A549 (cell line): ENCODE data around the gene PRKG1. TPM values are rescaled to one million over a fixed set of nuclear protein-coding genes. Genes with fewer than 3 reads are reported as not detected.

Experiments
- ATAC-seq, 2 experiments: fragments of 200-7000 bp in 1 of 2; fragments of >200 bp in 1 of 2; cut with Nextera tagmentation in 1 of 2; cut with Tn5 transposase in 1 of 2; 3 replicates each; pipeline versions ENCODE4 v1.8.0 to v1.9.1; 2018 to 2020; ENCODE audit warnings: mild to moderate bottlenecking in 1 of 2, moderate library complexity in 1 of 2
- CTCF ChIA-PET: fragments of 300-600 bp; sonication (Branson Sonifier 250); formaldehyde crosslinking; extraction: SDS; loops from one replicate; lab custom pipeline; 2021; ENCODE audit warnings: antibody characterized with exemption, inconsistent platforms; lab: Yijun Ruan, JAX
- POLR2A ChIA-PET: fragments of 350-600 bp; formaldehyde crosslinking; extraction: SDS; loops from one replicate; lab custom pipeline; 2021; ENCODE audit warnings: antibody characterized with exemption, inconsistent platforms; lab: Yijun Ruan, JAX
- DNase-seq, 2 experiments: peaks; one replicate each; pipeline versions ENCODE4 v3.0.0 to v3.0.0-alpha.2; 2011 to 2016; ENCODE audit warnings: low read depth in 1 of 2, low spot score in 1 of 2
- FAIRE-seq: peaks from 2 replicates; lab custom pipeline; 2011; peaks lifted over from hg19 to GRCh38; lab: Jason Lieb, UNC
- H3K27ac ChIP-seq, 2 experiments: fragments of >200 bp; sonication (Bioruptor Twin); formaldehyde crosslinking; 3 replicates each; pipeline ENCODE4 v1.5.1; 2016 to 2017
- H3K4me1 ChIP-seq: fragments of >200 bp; sonication (Bioruptor Twin); formaldehyde crosslinking; 3 replicates; pipeline ENCODE4 v1.6.1; 2016
- H3K4me2 ChIP-seq: fragments of >200 bp; sonication (Bioruptor Twin); formaldehyde crosslinking; 3 replicates; pipeline ENCODE4 v1.6.1; 2016
- H3K4me3 ChIP-seq: fragments of >200 bp; sonication (Bioruptor Twin); formaldehyde crosslinking; 3 replicates; pipeline ENCODE4 v1.5.1; 2016
- H3K9me3 ChIP-seq: fragments of >200 bp; sonication (Bioruptor Twin); formaldehyde crosslinking; 3 replicates; pipeline ENCODE4 v1.6.1; 2016
- CBX2 ChIP-seq: fragments of 200-600 bp; sonication (generic); IDR thresholded peaks from 2 replicates; pipeline ENCODE4 v1.6.1; 2016; ENCODE audit warnings: low read depth, mild to moderate bottlenecking, borderline replicate concordance
- EHMT2 ChIP-seq: fragments of 200-600 bp; sonication (generic); IDR thresholded peaks from 2 replicates; pipeline ENCODE4 v1.6.1; 2016; ENCODE audit warnings: antibody characterized with exemption, low read depth, mild to moderate bottlenecking, moderate library complexity
- ELK1 ChIP-seq: fragments of 150-350 bp; IDR thresholded peaks from 2 replicates; pipeline ENCODE4 v1.6.1; 2014; ENCODE audit warnings: low read depth, mild to moderate bottlenecking, low read length
- HMGXB4 ChIP-seq: fragments of 250-450 bp; sonication (Bioruptor Pico); IDR thresholded peaks from 2 replicates; pipeline ENCODE4 v1.5.0; 2021; ENCODE audit warnings: mild to moderate bottlenecking, moderate library complexity, borderline replicate concordance
- HOXB5 ChIP-seq: fragments of 250-450 bp; sonication (Bioruptor Pico); IDR thresholded peaks from 2 replicates; pipeline ENCODE4 v1.5.0; 2020; ENCODE audit warnings: mild to moderate bottlenecking, moderate library complexity
- JUN ChIP-seq, 2 experiments: fragments of >200 bp; sonication (Bioruptor Twin); formaldehyde crosslinking; IDR thresholded peaks; 2 replicates in 1 of 2; 3 replicates in 1 of 2; pipeline ENCODE4 v1.6.1; 2016 to 2017
- JUNB ChIP-seq: fragments of >200 bp; sonication (Bioruptor Twin); formaldehyde crosslinking; IDR thresholded peaks from 2 replicates; pipeline ENCODE4 v1.6.1; 2016
- KDM5A ChIP-seq: fragments of 200-600 bp; sonication (generic); IDR thresholded peaks from 2 replicates; pipeline ENCODE4 v1.6.1; 2016; ENCODE audit warnings: antibody characterized with exemption, mild to moderate bottlenecking
- MAX ChIP-seq: IDR thresholded peaks from 2 replicates; pipeline ENCODE4 v1.6.1; 2012
- NR3C1 ChIP-seq: fragments of >200 bp; sonication (Bioruptor Twin); formaldehyde crosslinking; IDR thresholded peaks from 3 replicates; pipeline ENCODE4 v1.6.1; 2017
- POLR2A ChIP-seq: IDR thresholded peaks from 2 replicates; pipeline ENCODE4 v1.6.1; 2012; ENCODE audit warnings: mild to moderate bottlenecking, low read length
- RARB ChIP-seq: fragments of 250-450 bp; sonication (Bioruptor Pico); IDR thresholded peaks from 2 replicates; pipeline ENCODE4 v1.8.0; 2021; ENCODE audit warnings: mild to moderate bottlenecking, moderate library complexity
- REST ChIP-seq: fragments of 200-600 bp; sonication (generic); IDR thresholded peaks from 2 replicates; pipeline ENCODE4 v1.6.1; 2016; ENCODE audit warnings: antibody characterized with exemption, mild to moderate bottlenecking, moderate library complexity
- TFCP2L1 ChIP-seq: fragments of 250-450 bp; sonication (Bioruptor Pico); IDR thresholded peaks from 2 replicates; pipeline ENCODE4 v1.5.0; 2021; ENCODE audit warnings: mild to moderate bottlenecking
- USF2 ChIP-seq: fragments of 450-650 bp; IDR thresholded peaks from 2 replicates; pipeline ENCODE4 v1.6.1; 2014; ENCODE audit warnings: antibody characterized with exemption
- ZFP36 ChIP-seq: fragments of 450-650 bp; IDR thresholded peaks from 2 replicates; pipeline ENCODE4 v1.6.1; 2014; ENCODE audit warnings: borderline replicate concordance; ENCODE audit not compliant: partially characterized antibody
- WGBS: methylation state at CpG from one replicate; pipeline ENCODE4 v1.1.6; 2017; ENCODE audit errors: missing lambda C conversion rate; 5-methylcytosine and 5-hydroxymethylcytosine counted together
- polyA plus RNA-seq, 4 experiments: library from polyadenylated mRNA; depleted of rRNA in 3 of 4; stranded (reverse); fragments of >200 nt; fragmentation: RNase III in 1 of 4; extraction: RNeasy Plus Mini Kit Qiagen cat#74134 plus additional on column Dnase treatment in 1 of 4; gene quantifications; 2 replicates in 3 of 4; 3 replicates in 1 of 4; pipeline ENCODE4 v1.2.3, GENCODE V29; 2011 to 2017

Gene PRKG1
- polyA plus RNA-seq, 2 of the 4 experiments (the other 2 are of a cell fraction), result not detected

- FAIRE-seq (no peak), ATAC-seq (no peak), DNase-seq (no peak)
- Histone ChIP-seq H3K4me1 (no peaks in the 10 kb centered on the region), H3K27ac (no peak overlapping the region), H3K4me3 (no peak overlapping the region), H3K9me3 (no peaks in the 10 kb centered on the region), H3K4me2 (no peak overlapping the region)
- POLR2A ChIA-PET, result no interaction called here
- 0% methylated on average over 1 of the region's 1 CpG for WGBS
- TF ChIP-seq ZFP36, result no peak
- CTCF ChIA-PET, result no interaction called here
Observed at GRCh38 chr10:51217505-51217904, 143.2 kb downstream of the PRKG1 start.

GRCh38 chr10:51224671-51225161 lies 150.4 kb downstream of the PRKG1 start:
- 23% methylated on average over 5 of the region's 5 CpGs for WGBS
- H3K4me2 ChIP-seq, result no peak overlapping the region
- H3K4me3 ChIP-seq, result no peak overlapping the region
- no peak for DNase-seq
- CTCF ChIA-PET, result no interaction called here
- FAIRE-seq, result no peak
- H3K9me3 ChIP-seq, result no peaks in the 10 kb centered on the region
- ATAC-seq, result no peak
- no peaks in the 10 kb centered on the region for H3K4me1 ChIP-seq
- POLR2A ChIA-PET, result no interaction called here
- no peak for TF ChIP-seq EHMT2
- TF ChIP-seq RARB (CRISPR knock-in tag), result no peak
- no peak for TF ChIP-seq POLR2A
- TF ChIP-seq NR3C1, result no peak
- TF ChIP-seq JUN (IDR thresholded peaks at IDR 0.05), result no peak
- no peak overlapping the region for H3K27ac ChIP-seq

- no peak overlapping the region for H3K4me3 ChIP-seq
- no peak overlapping the region for H3K4me2 ChIP-seq
- TF ChIP-seq JUNB (no peak), RARB (CRISPR knock-in tag) (no peak), HMGXB4 (no peak), EHMT2 (no peak), USF2 (no peak), REST (no peak), HOXB5 (CRISPR knock-in tag) (no peak), ELK1 (no peak), ZFP36 (no peak), KDM5A (no peak), CBX2 (no peak), MAX (no peak), JUN (IDR thresholded peaks at IDR 0.05) (no peak), TFCP2L1 (CRISPR knock-in tag) (no peak)
- H3K27ac ChIP-seq, result no peak overlapping the region
- H3K4me1 ChIP-seq, result no peaks in the 10 kb centered on the region
- no peaks in the 10 kb centered on the region for H3K9me3 ChIP-seq
- 2% methylated on average over 4 of the region's 4 CpGs for WGBS
- ATAC-seq (no peak), FAIRE-seq (no peak), DNase-seq (no peak)
- ChIA-PET POLR2A (no interaction called here), CTCF (no interaction called here)
Observed at GRCh38 chr10:51227897-51228713, 153.8 kb downstream of the PRKG1 start.
